HepG2 (cell line): Measurements from ENCODE around the gene PPARA. TPM values are rescaled to one million over a fixed set of nuclear protein-coding genes. Genes with fewer than 3 reads are reported as not detected.
A peak's percentile ranks its signal among the peaks of the same experiment; 100 is the strongest.

ENCODE experiments used
- ASH2L ChIP-seq: fragments of 300-600, 200-600 bp; sonication (generic); IDR thresholded peaks from 2 replicates; pipeline ENCODE4 v1.7.0; 2017; ENCODE audit warnings: low read depth, mild to moderate bottlenecking, moderate library complexity, mixed read lengths, low read length; ENCODE audit not compliant: insufficient read length
- CEBPZ ChIP-seq: IDR thresholded peaks from 2 replicates; pipeline ENCODE4 v1.6.1; 2012; ENCODE audit warnings: low read length, improper control_type of control experiment
- CENPBD1 ChIP-seq: sonication (generic); formaldehyde crosslinking; IDR thresholded peaks from 2 replicates; pipeline ENCODE4 v1.8.0; 2022; ENCODE audit warnings: missing genetic modification reagents, low read depth, mild to moderate bottlenecking, borderline replicate concordance
- DRAP1 ChIP-seq: IDR thresholded peaks from 2 replicates; pipeline ENCODE4 v1.6.1; 2016; ENCODE audit warnings: missing genetic modification reagents, missing compliant biosample characterization
- FOSL1 ChIP-seq: sonication (generic); formaldehyde crosslinking; IDR thresholded peaks from 2 replicates; pipeline ENCODE4 v1.9.0; 2021; ENCODE audit warnings: missing genetic modification reagents, borderline replicate concordance
- FOXK1 ChIP-seq: sonication (generic); formaldehyde crosslinking; IDR thresholded peaks from 2 replicates; pipeline ENCODE4 v1.4.0; 2020; ENCODE audit warnings: low read depth, missing genetic modification reagents, borderline replicate concordance
- GATAD1 ChIP-seq: IDR thresholded peaks from 2 replicates; pipeline ENCODE4 v1.6.1; 2016; ENCODE audit warnings: missing genetic modification reagents, missing compliant biosample characterization
- IKZF4 ChIP-seq: sonication (generic); formaldehyde crosslinking; IDR thresholded peaks from 2 replicates; pipeline ENCODE4 v1.5.1; 2020; ENCODE audit warnings: borderline replicate concordance, mild to moderate bottlenecking, low read depth, missing genetic modification reagents; ENCODE audit errors: not compliant biosample characterization
- JUNB ChIP-seq: sonication (generic); formaldehyde crosslinking; IDR thresholded peaks from 2 replicates; pipeline ENCODE4 v1.8.0; 2022; ENCODE audit warnings: missing genetic modification reagents, mild to moderate bottlenecking, borderline replicate concordance
- NFYC ChIP-seq: IDR thresholded peaks from 2 replicates; pipeline ENCODE4 v1.6.1; 2016; ENCODE audit warnings: missing genetic modification reagents, missing compliant biosample characterization
- STAT6 ChIP-seq: sonication (generic); formaldehyde crosslinking; IDR thresholded peaks from 2 replicates; pipeline ENCODE4 v1.4.0; 2020; ENCODE audit warnings: missing genetic modification reagents, mild to moderate bottlenecking, borderline replicate concordance
- TSC22D2 ChIP-seq: sonication (generic); formaldehyde crosslinking; IDR thresholded peaks from 2 replicates; pipeline ENCODE4 v1.5.1; 2020; ENCODE audit warnings: missing genetic modification reagents, mild to moderate bottlenecking, borderline replicate concordance
- U2AF1 ChIP-seq: fragments of 200-400 bp; formaldehyde crosslinking; optimal IDR thresholded peaks from 2 replicates; pipeline ENCODE3; 2017; ENCODE audit warnings: mild to moderate bottlenecking, low read depth, low read length
- ZBTB20 ChIP-seq: sonication (generic); formaldehyde crosslinking; IDR thresholded peaks from 2 replicates; pipeline ENCODE4 v1.8.1; 2023; ENCODE audit warnings: missing genetic modification reagents, low read depth, mild to moderate bottlenecking, borderline replicate concordance
- ZFP37 ChIP-seq: sonication (generic); formaldehyde crosslinking; IDR thresholded peaks from 2 replicates; pipeline ENCODE4 v1.4.0; 2020; ENCODE audit warnings: missing genetic modification reagents, borderline replicate concordance
- ZGPAT ChIP-seq: IDR thresholded peaks from 2 replicates; pipeline ENCODE4 v1.6.1; 2016; ENCODE audit warnings: mild to moderate bottlenecking
- ZNF607 ChIP-seq: sonication (generic); formaldehyde crosslinking; IDR thresholded peaks from 2 replicates; pipeline ENCODE4 v1.5.1; 2020; ENCODE audit warnings: missing genetic modification reagents, mild to moderate bottlenecking, borderline replicate concordance
- ZNF670 ChIP-seq: sonication (generic); formaldehyde crosslinking; IDR thresholded peaks from 2 replicates; pipeline ENCODE4 v1.8.0; 2022; ENCODE audit warnings: mild to moderate bottlenecking, missing genetic modification reagents, borderline replicate concordance
- ZNF883 ChIP-seq: sonication (generic); formaldehyde crosslinking; IDR thresholded peaks from 2 replicates; pipeline ENCODE4 v1.5.1; 2020; ENCODE audit warnings: mild to moderate bottlenecking, missing genetic modification reagents; ENCODE audit errors: not compliant biosample characterization
- ZSCAN12 ChIP-seq: sonication (generic); formaldehyde crosslinking; IDR thresholded peaks from 2 replicates; pipeline ENCODE4 v1.9.0; 2021; ENCODE audit warnings: mild to moderate bottlenecking, missing genetic modification reagents
- ZZZ3 ChIP-seq: sonication (generic); formaldehyde crosslinking; IDR thresholded peaks from 2 replicates; pipeline ENCODE4 v1.4.0; 2020; ENCODE audit warnings: missing genetic modification reagents, mild to moderate bottlenecking, borderline replicate concordance
- polyA plus RNA-seq, 8 experiments: library from polyadenylated mRNA; depleted of rRNA in 3 of 8; stranded (reverse) in 7 of 8; unstranded in 1 of 8; fragments of >200 nt; fragmentation: Illumina TruSeq in 4 of 8; extraction: Trizol in 4 of 8; gene quantifications; 2 replicates each; pipeline versions ENCODE4 v1.2.1 to v1.2.3, GENCODE V29; 2011 to 2016; ENCODE audit warnings: low read depth in 4 of 8, missing spikeins in 1 of 8, mixed read lengths in 1 of 8; ENCODE audit not compliant: insufficient read depth in 1 of 8
- total RNA-seq, 5 experiments: library from RNA; depleted of rRNA; stranded (reverse); fragments of >200 nt; fragmentation: Illumina TruSeq; extraction: Trizol; gene quantifications; 2 replicates each; pipeline ENCODE4 v1.2.3, GENCODE V29; 2016; ENCODE audit warnings: low read depth in 1 of 5

The PPARA gene
- total and polyA plus RNA-seq, 2 of the 13 experiments (the other 11 are each of a cell fraction or from before 2014, with no cell fraction given), result 18.2 to 24.7 TPM

GRCh38 chr22:46139895-46140350 is 10.4 kb upstream of the PPARA start (continued):
- TF ChIP-seq U2AF1, result no peak
- TF ChIP-seq ZBTB20, result no peak
- no peak for TF ChIP-seq STAT6 (CRISPR knock-in tag)
- TF ChIP-seq ASH2L, result no peak
- TF ChIP-seq ZFP37 (CRISPR knock-in tag), result 0 out of 2 replicates have a peak, but pooled peaks have one; percentile 25
- TF ChIP-seq FOSL1 (CRISPR knock-in tag), result no peak
- peak; percentile 70 for TF ChIP-seq IKZF4 (CRISPR knock-in tag)
- TF ChIP-seq ZZZ3 (CRISPR knock-in tag), result no peak
- 0 out of 2 replicates have a peak, but pooled peaks have one; percentile 18 for TF ChIP-seq GATAD1 (CRISPR knock-in tag)
- TF ChIP-seq ZNF607 (CRISPR knock-in tag), result 0 out of 2 replicates have a peak, but pooled peaks have one; percentile 33
- no peak for TF ChIP-seq JUNB (CRISPR knock-in tag)
- no peak for TF ChIP-seq ZNF670 (CRISPR knock-in tag)
- no peak for TF ChIP-seq FOXK1
- no peak for TF ChIP-seq ZSCAN12 (CRISPR knock-in tag)
- no peak for TF ChIP-seq CEBPZ
- TF ChIP-seq DRAP1, result peak; percentile 63; the same call in 1 of the 2 replicates
- peak; percentile 64; the same call in 1 of the 2 replicates for TF ChIP-seq ZGPAT (CRISPR knock-in tag)
- no peak for TF ChIP-seq NFYC (CRISPR knock-in tag)
- no peak for TF ChIP-seq TSC22D2 (CRISPR knock-in tag)
- TF ChIP-seq ZNF883, result peak; percentile 72
- TF ChIP-seq CENPBD1 (CRISPR knock-in tag), result no peak
